Ovary (tissue), 9 donors: ENCODE results near the gene EPG5. TPM values are rescaled to one million over a fixed set of nuclear protein-coding genes. Genes with fewer than 3 reads are reported as not detected.

Experiments
- DNase-seq, 5 donors: peaks; one replicate each; pipeline ENCODE4 v3.0.0-alpha.2; 2019 to 2020
- H3K27ac ChIP-seq, 2 donors: fragments of 200-600 bp; one replicate each; pipeline versions ENCODE4 v1.5.1 to v1.8.0; 2019 to 2022
- H3K27me3 ChIP-seq: fragments of 200-600 bp; one replicate; pipeline ENCODE4 v1.8.0; 2022
- H3K36me3 ChIP-seq: fragments of 200-600 bp; sonication (generic); one replicate; pipeline ENCODE4 v1.5.1; 2019
- H3K4me1 ChIP-seq: one replicate; pipeline ENCODE4 v1.8.1; 2013; ENCODE audit warnings: mild to moderate bottlenecking, moderate library complexity; ENCODE audit not compliant: insufficient read depth
- H3K4me3 ChIP-seq: fragments of 200-600 bp; sonication (generic); one replicate; pipeline ENCODE4 v1.5.1; 2017
- H3K9me3 ChIP-seq, 2 donors: fragments of 200-600 bp in 1 of 2; sonication (generic) in 1 of 2; one replicate each; pipeline versions ENCODE4 v1.5.1 to v1.8.1; 2013 to 2019; ENCODE audit warnings: mild to moderate bottlenecking in 1 of 2, moderate library complexity in 1 of 2
- CTCF ChIP-seq, 3 donors: fragments of 450-650 bp in 2 of 3; fragments of 200-600 bp in 1 of 3; IDR thresholded peaks; one replicate each; pipeline versions ENCODE4 v1.5.1 to v1.8.0; 2016 to 2022; ENCODE audit warnings: antibody characterized with exemption in 3 of 3, mild to moderate bottlenecking in 1 of 3
- EP300 ChIP-seq: sonication (generic); formaldehyde crosslinking; IDR thresholded peaks from one replicate; pipeline ENCODE4 v1.6.1; 2017; ENCODE audit warnings: antibody characterized with exemption
- POLR2A ChIP-seq: fragments of 450-650 bp; IDR thresholded peaks from one replicate; pipeline ENCODE4 v1.6.1; 2017; ENCODE audit warnings: antibody characterized with exemption, mild to moderate bottlenecking, moderate library complexity
- WGBS, 3 donors: extraction: QIAGEN DNeasy Blood & Tissue Kit in 1 of 3; methylation state at CpG; one replicate each; pipeline versions ENCODE4 v1.1.5 to v1.1.7; 2013 to 2017; 5-methylcytosine and 5-hydroxymethylcytosine counted together
- intact Hi-C, 4 donors: fragments of 100-400 bp; cut with DNase I; formaldehyde crosslinking; loops; one replicate each; pipeline versions ENCODE4 v1.11.0 to v1.15.1; 2022 to 2023
- polyA plus RNA-seq, 2 donors: library from polyadenylated mRNA; stranded (reverse); fragments of 200-250 nt in 1 of 2; fragments of 350-450 nt in 1 of 2; fragmentation: Illumina TruSeq in 1 of 2; extraction: RNeasy Lipid Tissue Mini Kit (QIAGEN cat#74804) in 1 of 2; gene quantifications; one replicate each; pipeline ENCODE4 v1.2.3, GENCODE V29; 2013 to 2014
- total RNA-seq, 7 donors: library from RNA; depleted of rRNA in 2 of 7; stranded (reverse); fragments of >200 nt in 2 of 7; fragmentation: NEBNext Ultra II Directional in 3 of 7; extraction: Animal tissue kit (Norgen Biotek cat#: 25700) in 3 of 7; gene quantifications; one replicate each; pipeline versions ENCODE4 v1.1.0 to v1.2.4, GENCODE V29; 2016 to 2023
- donor health status: DM: no; HTN: no; CAD: no; lungs with moderate emphysema.
- donor health status: DM: no; HTN: no; CAD: no.
- donor health status: Bipolar disorder and iron deficiency.
- donor health status: DM: yes; HTN: yes; CAD: no.
- donor health status: DM: no; HTN: no; CAD: no.
- donor health status: DM: yes; HTN: yes; CAD: no.

Gene EPG5
- total and polyA plus RNA-seq, 9 donors, result 8.9 to 28.4 (median 21.2) TPM

GRCh38 chr18:45863469-45863868 lies 103.7 kb downstream of the EPG5 start:
- no peak for DNase-seq
- Histone ChIP-seq H3K27ac (no peak overlapping the region), H3K4me3 (no peak overlapping the region), H3K4me1 (no peaks in the 10 kb centered on the region), H3K27me3 (no peaks in the 10 kb centered on the region), H3K9me3 (no peaks in the 10 kb centered on the region), H3K36me3 (no peaks in the 10 kb centered on the region)
- no peak for TF ChIP-seq CTCF (IDR thresholded peaks at IDR 0.05)
- no peak for TF ChIP-seq EP300
- TF ChIP-seq POLR2A, result no peak
- intact Hi-C loops, result no loop called here
- 86 to 94% (median 90%) methylated on average over 1 of the region's 1 CpG for WGBS, 3 donors

- no peak overlapping the region for H3K4me3 ChIP-seq
- WGBS, 3 donors, result 95 to 97% (median 96%) methylated on average over 1 of the region's 1 CpG
- TF ChIP-seq POLR2A, result no peak
- no peak for TF ChIP-seq CTCF (IDR thresholded peaks at IDR 0.05)
- TF ChIP-seq EP300, result no peak
- no peaks in the 10 kb centered on the region for H3K36me3 ChIP-seq
- no peaks in the 10 kb centered on the region for H3K4me1 ChIP-seq
- intact Hi-C loops, result no loop called here
- H3K9me3 ChIP-seq, result no peaks in the 10 kb centered on the region
- H3K27me3 ChIP-seq, result no peaks in the 10 kb centered on the region
- H3K27ac ChIP-seq, result no peak overlapping the region
- DNase-seq, result no peak
Observed at GRCh38 chr18:45861926-45862325, 105.2 kb downstream of the EPG5 start.

- TF ChIP-seq CTCF (IDR thresholded peaks at IDR 0.05) (no peak), EP300 (no peak), POLR2A (no peak)
- no peak overlapping the region for H3K4me3 ChIP-seq
- intact Hi-C loops, result no loop called here
- no peaks in the 10 kb centered on the region for H3K36me3 ChIP-seq
- H3K4me1 ChIP-seq, result no peaks in the 10 kb centered on the region
- H3K9me3 ChIP-seq, result no peaks in the 10 kb centered on the region
- H3K27ac ChIP-seq, result no peak overlapping the region
- WGBS, 3 donors, result 74 to 85% (median 82%) methylated on average over 3 of the region's 3 CpGs
- no peak for DNase-seq
- no peaks in the 10 kb centered on the region for H3K27me3 ChIP-seq
Observed at GRCh38 chr18:45860971-45861370, 106.2 kb downstream of the EPG5 start.

GRCh38 chr18:45860492-45860891 lies 106.6 kb downstream of the EPG5 start:
- TF ChIP-seq POLR2A, result no peak
- TF ChIP-seq EP300, result no peak
- no peak overlapping the region for H3K27ac ChIP-seq
- WGBS, 3 donors, result 73 to 84% (median 81%) methylated on average over 4 of the region's 4 CpGs
- no peaks in the 10 kb centered on the region for H3K36me3 ChIP-seq
- intact Hi-C loops, result no loop called here
- no peaks in the 10 kb centered on the region for H3K27me3 ChIP-seq
- no peaks in the 10 kb centered on the region for H3K4me1 ChIP-seq
- no peak for DNase-seq
- no peak overlapping the region for H3K4me3 ChIP-seq
- H3K9me3 ChIP-seq, result no peaks in the 10 kb centered on the region

- Histone ChIP-seq H3K4me3 (no peak overlapping the region), H3K9me3 (no peaks in the 10 kb centered on the region), H3K4me1 (no peaks in the 10 kb centered on the region), H3K27ac (no peak overlapping the region), H3K27me3 (no peaks in the 10 kb centered on the region), H3K36me3 (no peaks in the 10 kb centered on the region)
- intact Hi-C loops, result no loop called here
- no peak for DNase-seq
- TF ChIP-seq EP300, result no peak
- 94 to 99% (median 96%) methylated on average over 3 of the region's 3 CpGs for WGBS, 3 donors
Observed at GRCh38 chr18:45859334-45859733, 107.8 kb downstream of the EPG5 start.

GRCh38 chr18:45856531-45856930 lies 110.6 kb downstream of the EPG5 start:
- H3K4me1 ChIP-seq, result peaks cover 1% of the 10 kb centered on the region
- H3K9me3 ChIP-seq, result no peaks in the 10 kb centered on the region
- no peaks in the 10 kb centered on the region for H3K27me3 ChIP-seq
- WGBS, 3 donors, result 90 to 94% (median 92%) methylated on average over 4 of the region's 4 CpGs
- H3K36me3 ChIP-seq, result no peaks in the 10 kb centered on the region
- intact Hi-C loops, result no loop called here
- no peak for DNase-seq
- no peak overlapping the region for H3K4me3 ChIP-seq
- H3K27ac ChIP-seq, result no peak overlapping the region
- TF ChIP-seq CTCF (IDR thresholded peaks at IDR 0.05), result no peak
- TF ChIP-seq POLR2A, result no peak
- TF ChIP-seq EP300, result no peak
